ENCODE measurements around the gene NAV3. TPM values are rescaled to one million over a fixed set of nuclear protein-coding genes. Genes with fewer than 3 reads are reported as not detected.

NAV3 gene
- polyA plus RNA-seq, 1 of the 3 experiments (the other 2 are of a cell fraction): 10.5 TPM

DNA sequence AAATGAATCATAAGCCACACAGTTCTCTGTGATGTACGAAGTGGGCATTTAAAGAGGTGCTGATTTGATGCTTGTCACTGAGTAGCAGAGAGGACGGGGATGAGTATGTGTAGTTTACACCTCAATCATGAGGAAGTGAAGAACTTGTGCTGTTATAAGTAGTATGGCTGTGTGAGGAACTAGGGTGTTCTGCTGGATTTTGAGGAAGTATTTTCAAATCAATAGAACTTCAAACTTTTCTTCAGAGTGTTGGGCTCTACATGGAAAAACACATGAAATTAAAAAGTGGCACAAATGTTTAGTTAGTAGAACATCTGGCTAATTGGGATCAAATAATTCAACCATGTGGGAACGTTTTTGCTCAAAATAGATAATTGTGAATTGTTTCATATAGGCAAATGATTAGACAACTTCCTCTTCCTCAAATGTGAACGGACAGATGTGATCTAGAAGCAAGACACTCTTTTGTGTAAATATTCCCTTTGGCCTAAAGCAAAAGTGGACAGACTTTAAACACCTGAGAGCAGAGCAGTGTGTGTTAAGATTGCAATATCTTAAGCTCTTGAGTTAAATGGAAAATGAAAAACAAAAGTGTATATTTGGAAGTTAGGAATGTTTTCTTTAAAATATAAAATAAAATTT, 168.5 kb downstream of the NAV3 start:
- Histone ChIP-seq H3K4me2 (no peak overlapping the region), H3K4me1 (ENCODE audit: control insufficient read depth in 1 of 2, insufficient read depth in 2 of 2, low read depth in 1 of 2, low read length in 1 of 2) (peaks cover 0 to 19% of the 10 kb centered on the region in 2 experiments; a peak in 1 of 4 replicates), H3K27me3 (ENCODE audit: insufficient read depth) (no peaks in the 10 kb centered on the region), H3K9me3 (no peaks in the 10 kb centered on the region), H3K9me2 (no peaks in the 10 kb centered on the region), H3K36me3 (replicated peaks in 1 of 2; ENCODE audit: control insufficient read depth in 1 of 2, insufficient read depth in 2 of 2, low read length in 1 of 2) (peaks cover 0 to 24% of the 10 kb centered on the region in 2 experiments), H3F3A (replicated peaks; ENCODE audit: insufficient read depth) (peaks cover 26% of the 10 kb centered on the region), H4K20me1 (ENCODE audit: insufficient read depth) (no peaks in the 10 kb centered on the region), H2AFZ (ENCODE audit: low read depth) (no peak overlapping the region), H3K79me2 (ENCODE audit: insufficient read depth) (peaks cover 3% of the 10 kb centered on the region), H3K9ac (no peak overlapping the region), H3K4me3 (ENCODE audit: low read depth in 2 of 2, low read length in 1 of 2) (no peak overlapping the region), H3K27ac (ENCODE audit: low read depth in 2 of 2, low read length in 1 of 2) (no peak overlapping the region)
- TF ChIP-seq GATA2 (CRISPR knock-in tag; IDR thresholded peaks at IDR 0.05) (no peak), FOXJ3 (CRISPR knock-in tag; IDR thresholded peaks at IDR 0.05) (no peak), MXI1 (IDR thresholded peaks at IDR 0.05; ENCODE audit: low read depth, low read length) (no peak)
- TF ChIP-seq, protein P1, sequence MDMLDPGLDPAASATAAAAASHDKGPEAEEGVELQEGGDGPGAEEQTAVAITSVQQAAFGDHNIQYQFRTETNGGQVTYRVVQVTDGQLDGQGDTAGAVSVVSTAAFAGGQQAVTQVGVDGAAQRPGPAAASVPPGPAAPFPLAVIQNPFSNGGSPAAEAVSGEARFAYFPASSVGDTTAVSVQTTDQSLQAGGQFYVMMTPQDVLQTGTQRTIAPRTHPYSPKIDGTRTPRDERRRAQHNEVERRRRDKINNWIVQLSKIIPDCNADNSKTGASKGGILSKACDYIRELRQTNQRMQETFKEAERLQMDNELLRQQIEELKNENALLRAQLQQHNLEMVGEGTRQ (IDR thresholded peaks at IDR 0.05; ENCODE audit: borderline replicate concordance, low read depth, low read length): no peak
- 72% methylated on average over 4 of the region's 4 CpGs for WGBS (ENCODE audit: low lambda C conversion rate)
- CTCF ChIA-PET: interaction anchor here (0.9 to 2.1 kb wide), 5 partner anchors 9 to 123 kb away, joined by 3 to 17 read pairs (median 4); no protein-coding TSS in a partner anchor
- DNase-seq: no peak
- POLR2A ChIA-PET: no interaction called here

DNA sequence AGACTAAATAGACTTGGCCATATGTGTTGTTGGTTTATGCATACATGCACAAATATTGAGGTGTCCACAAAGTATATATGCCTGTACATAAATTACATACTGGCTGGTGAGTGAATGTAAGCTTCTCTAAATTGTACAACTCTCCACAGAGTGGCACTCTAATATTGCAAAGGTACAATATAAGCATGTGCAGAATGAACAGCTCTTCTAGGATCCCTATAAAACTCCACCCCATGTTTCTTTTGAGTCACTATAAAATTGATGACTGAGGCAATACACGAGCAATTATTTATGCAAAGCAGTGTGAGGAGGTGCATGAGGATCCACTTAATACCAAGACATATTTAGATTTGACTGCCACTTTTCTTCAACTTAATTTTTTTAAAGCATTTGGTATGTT, 172.2 kb downstream of the NAV3 start:
- no peaks in the 10 kb centered on the region for H3K9me2 ChIP-seq
- ChIA-PET CTCF (interaction anchor here (0.5 to 3.4 kb wide), 20 partner anchors 10 to 1359 kb away, joined by 3 to 62 read pairs (median 3); no protein-coding TSS in a partner anchor), POLR2A (no interaction called here)
- H4K20me1 ChIP-seq (ENCODE audit: insufficient read depth): no peaks in the 10 kb centered on the region
- H2AFZ ChIP-seq (ENCODE audit: low read depth): no peak overlapping the region
- H3K4me1 ChIP-seq (ENCODE audit: control insufficient read depth in 1 of 2, insufficient read depth in 2 of 2, low read depth in 1 of 2, low read length in 1 of 2): peaks cover 0 to 3% of the 10 kb centered on the region in 2 experiments; a peak in 3 of 4 replicates
- no peak for TF ChIP-seq FOXM1 (IDR thresholded peaks at IDR 0.05; ENCODE audit: low read depth)
- peak; percentile 74 for TF ChIP-seq RAD21 (IDR thresholded peaks at IDR 0.05; ENCODE audit: low read length)
- peak; percentile 64; the same call in 1 of the 2 replicates for TF ChIP-seq SMC3 (IDR thresholded peaks at IDR 0.05; ENCODE audit: low read depth, low read length)
- TF ChIP-seq, protein P2, sequence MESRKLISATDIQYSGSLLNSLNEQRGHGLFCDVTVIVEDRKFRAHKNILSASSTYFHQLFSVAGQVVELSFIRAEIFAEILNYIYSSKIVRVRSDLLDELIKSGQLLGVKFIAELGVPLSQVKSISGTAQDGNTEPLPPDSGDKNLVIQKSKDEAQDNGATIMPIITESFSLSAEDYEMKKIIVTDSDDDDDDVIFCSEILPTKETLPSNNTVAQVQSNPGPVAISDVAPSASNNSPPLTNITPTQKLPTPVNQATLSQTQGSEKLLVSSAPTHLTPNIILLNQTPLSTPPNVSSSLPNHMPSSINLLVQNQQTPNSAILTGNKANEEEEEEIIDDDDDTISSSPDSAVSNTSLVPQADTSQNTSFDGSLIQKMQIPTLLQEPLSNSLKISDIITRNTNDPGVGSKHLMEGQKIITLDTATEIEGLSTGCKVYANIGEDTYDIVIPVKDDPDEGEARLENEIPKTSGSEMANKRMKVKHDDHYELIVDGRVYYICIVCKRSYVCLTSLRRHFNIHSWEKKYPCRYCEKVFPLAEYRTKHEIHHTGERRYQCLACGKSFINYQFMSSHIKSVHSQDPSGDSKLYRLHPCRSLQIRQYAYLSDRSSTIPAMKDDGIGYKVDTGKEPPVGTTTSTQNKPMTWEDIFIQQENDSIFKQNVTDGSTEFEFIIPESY (IDR thresholded peaks at IDR 0.05; ENCODE audit: borderline replicate concordance, low read depth): no peak
- TF ChIP-seq, protein P1 (IDR thresholded peaks at IDR 0.05; ENCODE audit: borderline replicate concordance, low read depth, low read length): no peak
- TF ChIP-seq, protein P3, sequence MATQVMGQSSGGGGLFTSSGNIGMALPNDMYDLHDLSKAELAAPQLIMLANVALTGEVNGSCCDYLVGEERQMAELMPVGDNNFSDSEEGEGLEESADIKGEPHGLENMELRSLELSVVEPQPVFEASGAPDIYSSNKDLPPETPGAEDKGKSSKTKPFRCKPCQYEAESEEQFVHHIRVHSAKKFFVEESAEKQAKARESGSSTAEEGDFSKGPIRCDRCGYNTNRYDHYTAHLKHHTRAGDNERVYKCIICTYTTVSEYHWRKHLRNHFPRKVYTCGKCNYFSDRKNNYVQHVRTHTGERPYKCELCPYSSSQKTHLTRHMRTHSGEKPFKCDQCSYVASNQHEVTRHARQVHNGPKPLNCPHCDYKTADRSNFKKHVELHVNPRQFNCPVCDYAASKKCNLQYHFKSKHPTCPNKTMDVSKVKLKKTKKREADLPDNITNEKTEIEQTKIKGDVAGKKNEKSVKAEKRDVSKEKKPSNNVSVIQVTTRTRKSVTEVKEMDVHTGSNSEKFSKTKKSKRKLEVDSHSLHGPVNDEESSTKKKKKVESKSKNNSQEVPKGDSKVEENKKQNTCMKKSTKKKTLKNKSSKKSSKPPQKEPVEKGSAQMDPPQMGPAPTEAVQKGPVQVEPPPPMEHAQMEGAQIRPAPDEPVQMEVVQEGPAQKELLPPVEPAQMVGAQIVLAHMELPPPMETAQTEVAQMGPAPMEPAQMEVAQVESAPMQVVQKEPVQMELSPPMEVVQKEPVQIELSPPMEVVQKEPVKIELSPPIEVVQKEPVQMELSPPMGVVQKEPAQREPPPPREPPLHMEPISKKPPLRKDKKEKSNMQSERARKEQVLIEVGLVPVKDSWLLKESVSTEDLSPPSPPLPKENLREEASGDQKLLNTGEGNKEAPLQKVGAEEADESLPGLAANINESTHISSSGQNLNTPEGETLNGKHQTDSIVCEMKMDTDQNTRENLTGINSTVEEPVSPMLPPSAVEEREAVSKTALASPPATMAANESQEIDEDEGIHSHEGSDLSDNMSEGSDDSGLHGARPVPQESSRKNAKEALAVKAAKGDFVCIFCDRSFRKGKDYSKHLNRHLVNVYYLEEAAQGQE (IDR thresholded peaks at IDR 0.05; ENCODE audit: low read depth, low read length): no peak
- H3K79me2 ChIP-seq (ENCODE audit: insufficient read depth): no peaks in the 10 kb centered on the region
- H3K27me3 ChIP-seq (ENCODE audit: insufficient read depth): no peaks in the 10 kb centered on the region
- H3K9ac ChIP-seq: no peak overlapping the region
- no peaks in the 10 kb centered on the region for H3K9me3 ChIP-seq
- H3K4me2 ChIP-seq: no peak overlapping the region
- no peak overlapping the region for H3K4me3 ChIP-seq (ENCODE audit: low read depth in 2 of 2, low read length in 1 of 2)
- H3K27ac ChIP-seq (ENCODE audit: low read depth in 2 of 2, low read length in 1 of 2): no peak overlapping the region
- WGBS (ENCODE audit: low lambda C conversion rate): 92% methylated on average over 1 of the region's 1 CpG
- DNase-seq: peak; percentile 29
- H3F3A ChIP-seq (replicated peaks; ENCODE audit: insufficient read depth): peaks cover 11% of the 10 kb centered on the region
- H3K36me3 ChIP-seq (replicated peaks in 1 of 2; ENCODE audit: control insufficient read depth in 1 of 2, insufficient read depth in 2 of 2, low read length in 1 of 2): peaks cover 15 to 31% of the 10 kb centered on the region in 2 experiments
